Vein endothelial cell (primary cell): ENCODE measurements around the gene TUBB8. TPM values are rescaled to one million over a fixed set of nuclear protein-coding genes. Genes with fewer than 3 reads are reported as not detected.

ENCODE experiments used
- total RNA-seq: library from RNA; depleted of rRNA; stranded (reverse); fragments of >200 nt; gene quantifications from 2 replicates; pipeline ENCODE4 v1.2.3, GENCODE V29; 2012

The TUBB8 gene
- total RNA-seq, result not detected in 2 replicates

GRCh38 chr10:48996-49395, at the start of gene TUBB8:
Gene TUBB8, minus strand, starts transcription at chr10:49296. Its CDS starts 58 bp downstream, at chr10:49238.

Other genes starting within 250 kb of the TUBB8 start
- gene ZMYND11, start 86.2 kb upstream of the TUBB8 start, total RNA-seq, result 41.2 and 56.7 TPM in 2 replicates